Left ventricle myocardium inferior (tissue), 1 donor: Measurements from ENCODE around the gene ASTN1. TPM values are rescaled to one million over a fixed set of nuclear protein-coding genes. Genes with fewer than 3 reads are reported as not detected.

ENCODE experiments used
- DNase-seq: peaks from one replicate; pipeline ENCODE4 v3.0.0-alpha.2; 2020
- H3K27ac ChIP-seq: fragments of 200-600 bp; replicated peaks from 2 replicates; pipeline ENCODE4 v1.8.0; 2021
- H3K27me3 ChIP-seq: fragments of 200-600 bp; 2 replicates; pipeline ENCODE4 v1.8.0; 2021; ENCODE audit warnings: low read depth
- H3K36me3 ChIP-seq: fragments of 200-600 bp; 2 replicates; pipeline ENCODE4 v1.8.0; 2021
- H3K4me1 ChIP-seq: fragments of 200-600 bp; 2 replicates; pipeline ENCODE4 v1.8.0; 2021
- H3K4me3 ChIP-seq: fragments of 200-600 bp; 2 replicates; pipeline ENCODE4 v1.8.0; 2021; ENCODE audit warnings: mild to moderate bottlenecking, moderate library complexity
- H3K9me3 ChIP-seq: fragments of 200-600 bp; replicated peaks from 2 replicates; pipeline ENCODE4 v1.8.0; 2021
- CTCF ChIP-seq: fragments of 200-600 bp; IDR thresholded peaks from 2 replicates; pipeline ENCODE4 v1.8.0; 2021; ENCODE audit warnings: antibody characterized with exemption, mild to moderate bottlenecking, borderline replicate concordance
- intact Hi-C: fragments of 100-400 bp; cut with micrococcal nuclease; formaldehyde crosslinking; loops from one replicate; pipeline ENCODE4 v1.11.0; 2022
- total RNA-seq: library from RNA; stranded (reverse); fragmentation: NEBNext Ultra II Directional; extraction: Animal tissue kit (Norgen Biotek cat#: 25700); gene quantifications from one replicate; pipeline ENCODE4 v1.2.1, GENCODE V29; 2021
- donor health status: DM: no; HTN: yes; CAD: no; lungs with severe emphysema.

The ASTN1 gene
- total RNA-seq, 1 donor from 2014 or later: 0.33 TPM

GRCh38 chr1:177206831-177207355, 42.4 kb upstream of the ASTN1 start:
- DNase-seq: no peak
- Histone ChIP-seq H3K36me3 (no peaks in the 10 kb centered on the region), H3K27ac (no peak overlapping the region), H3K27me3 (no peaks in the 10 kb centered on the region), H3K9me3 (no peaks in the 10 kb centered on the region), H3K4me3 (no peak overlapping the region), H3K4me1 (peaks cover 45% of the 10 kb centered on the region)
- no peak for TF ChIP-seq CTCF
- intact Hi-C loops: no loop called here

GRCh38 chr1:177200290-177200689, 35.8 kb upstream of the ASTN1 start:
- Histone ChIP-seq H3K27me3 (peaks cover 6% of the 10 kb centered on the region), H3K4me3 (no peak overlapping the region), H3K9me3 (no peaks in the 10 kb centered on the region), H3K4me1 (no peaks in the 10 kb centered on the region), H3K36me3 (no peaks in the 10 kb centered on the region), H3K27ac (no peak overlapping the region)
- no peak for TF ChIP-seq CTCF
- intact Hi-C loops: no loop called here
- no peak for DNase-seq

DNA sequence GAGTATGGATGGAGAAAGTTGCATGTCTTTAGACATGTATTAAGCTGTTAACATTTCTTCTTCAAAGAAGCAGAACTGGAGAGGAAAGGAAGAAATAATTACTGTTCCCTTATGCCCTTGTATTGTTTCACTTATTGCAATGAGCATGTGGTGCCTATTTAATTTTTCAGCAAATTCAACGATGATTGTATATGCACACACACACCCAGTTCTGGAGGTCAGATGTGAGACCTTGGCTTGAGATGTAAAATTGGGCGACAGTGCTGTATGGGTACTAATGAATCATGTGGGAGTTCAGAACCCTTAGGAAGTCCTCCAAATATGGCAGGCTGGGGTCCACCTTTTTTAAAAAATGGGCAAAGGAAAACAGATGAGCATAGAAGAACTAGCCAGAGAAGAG, 33.7 kb upstream of the ASTN1 start:
- Histone ChIP-seq H3K36me3 (no peaks in the 10 kb centered on the region), H3K9me3 (no peaks in the 10 kb centered on the region), H3K27me3 (peaks cover 6% of the 10 kb centered on the region), H3K27ac (no peak overlapping the region), H3K4me3 (no peak overlapping the region), H3K4me1 (no peaks in the 10 kb centered on the region)
- no peak for DNase-seq
- intact Hi-C loops: no loop called here
- no peak for TF ChIP-seq CTCF

- Histone ChIP-seq H3K27ac (no peak overlapping the region), H3K4me1 (no peaks in the 10 kb centered on the region), H3K36me3 (no peaks in the 10 kb centered on the region), H3K4me3 (no peak overlapping the region), H3K9me3 (no peaks in the 10 kb centered on the region), H3K27me3 (peaks cover 12% of the 10 kb centered on the region)
- no peak for DNase-seq
- intact Hi-C loops: no loop called here
- TF ChIP-seq CTCF: no peak
Observed at GRCh38 chr1:177190308-177190970, 25.9 kb upstream of the ASTN1 start.

DNA sequence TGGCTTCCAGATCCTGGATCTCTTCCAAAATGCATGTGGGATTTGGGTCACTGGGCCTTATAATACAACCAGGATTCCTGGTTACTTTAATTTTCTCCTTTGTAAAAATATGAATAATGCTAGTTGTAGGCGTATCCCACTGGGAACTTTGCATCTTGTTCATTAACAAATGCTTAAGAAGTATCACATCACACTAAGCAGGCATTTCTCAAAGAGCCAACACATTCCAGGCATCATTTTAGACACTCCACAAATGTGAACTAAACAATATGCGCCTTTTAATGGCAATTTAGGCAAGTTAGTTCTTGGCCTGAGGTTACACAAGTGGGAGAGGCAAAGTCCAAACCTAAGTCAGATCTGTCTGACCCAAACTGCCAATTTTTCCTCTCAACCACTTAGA, 22.1 kb upstream of the ASTN1 start:
- no peak overlapping the region for H3K27ac ChIP-seq
- H3K27me3 ChIP-seq: peaks cover 44% of the 10 kb centered on the region
- H3K4me3 ChIP-seq: no peak overlapping the region
- no peaks in the 10 kb centered on the region for H3K9me3 ChIP-seq
- peaks cover 3% of the 10 kb centered on the region for H3K4me1 ChIP-seq
- DNase-seq: no peak
- no peak for TF ChIP-seq CTCF
- H3K36me3 ChIP-seq: no peaks in the 10 kb centered on the region
- intact Hi-C loops: loop anchor here (10.0 kb wide), 1 partner anchor 58 kb away; no protein-coding TSS in a partner anchor
